GM12872 (cell line): ENCODE results near the gene SLC25A26.

Source experiments
- CTCF ChIP-seq: IDR thresholded peaks from 3 replicates; pipeline ENCODE4 v1.5.1; 2011; ENCODE audit warnings: low read depth, mild to moderate bottlenecking, low read length, moderate library complexity; ENCODE audit not compliant: insufficient read depth

SLC25A26 gene

GRCh38 chr3:66186545-66186944, 34.3 kb upstream of the SLC25A26 start:
- TF ChIP-seq CTCF, result no peak

GRCh38 chr3:66195347-66195783, 25.4 kb upstream of the SLC25A26 start:
- TF ChIP-seq CTCF, result no peak

- no peak for TF ChIP-seq CTCF
Measured at GRCh38 chr3:66196633-66197032, 24.2 kb upstream of the SLC25A26 start.

GRCh38 chr3:66198437-66199088, 22.2 kb upstream of the SLC25A26 start:
- no peak for TF ChIP-seq CTCF

GRCh38 chr3:66199089-66199473, 21.7 kb upstream of the SLC25A26 start:
- TF ChIP-seq CTCF, result no peak

GRCh38 chr3:66200147-66200546, 20.7 kb upstream of the SLC25A26 start:
- no peak for TF ChIP-seq CTCF

- no peak for TF ChIP-seq CTCF
Measured at GRCh38 chr3:66200786-66201185, 20.0 kb upstream of the SLC25A26 start.
